Embryonic facial prominence (tissue), 1 donor: ENCODE data around the gene XRCC5.
"Not testable (repeated sequence)": the region's sequence is repeated elsewhere in the genome, so short reads cannot be mapped to it uniquely, and the experiment has no call there.

Source experiments
- DNase-seq: peaks from one replicate; pipeline ENCODE4 v3.0.0-alpha.2; 2016; ENCODE audit errors: extremely low spot score

XRCC5 gene

DNA sequence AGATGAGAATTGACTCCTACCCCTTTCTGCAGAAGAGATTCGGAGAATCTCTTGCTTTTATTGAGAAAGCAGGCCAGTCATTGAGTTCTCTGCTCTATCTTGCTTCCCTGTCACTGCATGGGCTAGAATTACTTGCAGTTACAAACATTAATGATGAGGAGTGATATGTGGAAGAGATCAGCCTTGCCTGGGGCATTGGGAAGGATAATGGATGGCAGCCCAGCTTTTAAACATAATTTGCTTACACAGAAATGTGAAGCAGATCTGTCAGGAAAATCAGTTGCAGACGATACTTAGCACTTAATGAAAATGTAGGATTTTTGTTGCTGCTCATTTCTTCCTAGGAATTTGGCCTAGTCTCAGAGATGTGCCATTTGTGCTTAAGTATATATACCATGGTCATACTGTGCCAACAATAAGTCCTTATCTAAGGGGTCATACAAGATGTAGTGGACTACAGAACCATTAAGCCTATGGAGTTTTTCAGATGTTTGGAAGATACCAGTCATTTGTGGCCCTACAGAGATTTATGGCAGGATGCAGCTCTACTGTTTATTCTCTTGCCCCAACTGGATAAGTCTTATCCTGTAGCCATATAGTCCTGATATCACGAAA, 92.7 kb downstream of the XRCC5 start:
- DNase-seq = no peak

DNA sequence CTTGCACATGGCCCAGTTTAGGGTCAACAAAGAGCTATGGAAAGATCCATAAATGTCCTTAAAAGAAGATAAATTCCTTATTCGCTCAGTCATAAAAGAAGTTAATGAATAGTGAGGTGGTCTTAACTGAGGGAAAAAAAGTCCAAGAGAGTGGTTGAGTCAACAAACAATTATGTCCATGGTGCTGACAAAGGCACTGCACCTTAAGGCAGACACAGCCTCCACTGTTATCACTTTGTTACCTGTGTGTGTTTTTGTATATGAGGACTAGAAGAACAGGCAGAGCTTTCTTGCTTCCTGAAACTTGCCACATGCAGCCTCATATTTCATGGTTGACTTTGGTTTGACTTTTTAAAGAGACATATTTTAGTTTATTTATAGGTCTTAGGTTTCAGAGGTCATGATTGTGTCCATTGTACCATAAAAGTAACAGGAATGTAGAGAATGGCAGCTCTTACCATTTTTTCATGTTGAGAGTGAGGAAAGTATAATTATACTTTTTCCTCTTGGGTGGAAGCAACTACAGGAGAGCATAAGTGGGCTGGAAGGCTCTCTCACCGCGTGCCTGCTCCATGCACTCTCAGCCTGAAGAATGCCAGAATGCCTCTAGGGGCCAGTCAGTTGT, 93.6 kb downstream of the XRCC5 start:
- no peak for DNase-seq

DNA sequence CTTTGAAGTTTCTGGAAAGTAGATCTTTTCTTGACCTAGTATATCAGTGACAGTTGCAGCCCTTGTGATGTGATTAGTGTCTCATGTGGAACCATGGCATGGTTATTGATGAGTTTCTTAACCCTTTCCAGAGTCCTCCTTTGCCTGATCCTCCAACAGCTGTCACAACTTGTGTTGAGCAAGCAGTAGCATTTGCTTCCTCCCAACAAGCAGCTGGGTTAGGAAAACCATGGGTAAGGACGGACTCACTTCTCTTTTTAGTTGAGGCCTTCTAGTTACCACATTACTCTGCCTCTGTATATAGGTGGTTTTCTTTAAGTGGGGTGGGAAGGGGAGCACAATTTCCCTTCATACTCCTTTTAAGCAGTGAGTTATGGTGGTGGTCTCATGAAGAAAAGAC, 96.3 kb downstream of the XRCC5 start:
- no peak for DNase-seq

DNA sequence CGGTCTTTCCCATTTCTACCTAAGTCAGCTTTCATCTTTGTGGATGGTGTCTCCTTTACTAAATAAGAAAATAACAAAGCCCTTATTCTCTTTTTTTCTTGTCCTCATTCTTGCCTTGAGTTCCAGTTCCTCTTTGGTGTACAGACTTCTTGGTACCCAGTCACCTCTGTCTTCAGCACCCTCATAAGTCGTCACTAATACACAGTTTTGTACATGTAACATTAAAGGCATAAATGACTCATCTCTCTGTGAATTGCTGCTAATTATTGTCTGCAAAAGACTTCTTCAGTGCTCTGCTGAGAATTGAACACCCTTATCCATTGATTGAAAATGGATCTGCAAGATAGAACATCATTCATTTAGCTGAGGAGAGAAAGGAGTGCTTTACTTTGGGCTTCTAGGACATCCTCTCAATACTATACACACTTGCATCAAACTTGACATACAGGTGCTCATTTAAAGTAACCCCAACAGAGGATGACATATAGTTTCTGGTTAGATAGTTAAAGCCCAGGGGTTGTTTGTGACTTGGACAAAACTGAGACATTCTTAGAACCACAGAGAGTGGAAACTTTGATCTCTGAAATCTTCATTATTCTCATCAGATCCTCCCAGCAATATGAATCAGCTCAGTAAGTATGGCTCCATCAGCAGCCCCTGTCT, 97.0 kb downstream of the XRCC5 start:
- no peak for DNase-seq

DNA sequence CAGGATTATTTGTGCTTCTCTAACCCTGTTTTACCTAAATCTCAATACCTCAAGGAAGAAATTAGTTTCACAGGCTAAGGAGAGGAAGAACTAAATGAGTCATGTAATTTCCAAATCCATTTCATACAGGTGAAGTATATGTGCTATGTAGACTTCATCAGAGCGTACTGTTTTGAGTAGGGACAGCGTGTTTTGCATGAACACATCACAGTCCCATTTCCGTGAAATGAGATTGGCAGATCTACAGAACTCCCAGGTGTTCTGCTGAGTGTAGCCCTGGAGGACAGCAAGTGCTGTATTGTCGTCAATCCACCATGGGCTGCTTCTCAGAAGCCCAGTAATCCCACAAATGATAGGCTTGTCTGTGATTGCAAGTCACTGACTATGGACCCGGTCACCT, 97.7 kb downstream of the XRCC5 start:
- no peak for DNase-seq

DNA sequence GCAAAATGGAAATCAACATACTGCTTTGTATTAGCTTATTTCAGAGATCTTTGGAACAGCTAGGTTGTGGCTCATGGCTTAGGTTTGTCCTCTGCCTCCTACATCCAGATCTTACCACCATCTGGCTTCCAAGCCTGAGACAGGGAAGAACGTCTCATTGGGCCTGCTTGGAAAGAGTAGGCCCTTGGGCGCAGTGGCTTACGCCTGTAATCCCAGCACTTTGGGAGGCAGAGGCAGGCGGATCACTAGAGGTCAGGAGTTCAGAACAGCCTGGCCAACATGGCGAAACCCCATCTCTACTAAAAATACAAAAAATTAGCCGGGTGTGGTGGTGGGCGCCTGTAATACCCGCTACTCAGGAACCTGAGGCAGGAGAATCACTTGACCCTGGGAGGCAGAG, 99.5 kb downstream of the XRCC5 start:
- not testable (repeated sequence) for DNase-seq

DNA sequence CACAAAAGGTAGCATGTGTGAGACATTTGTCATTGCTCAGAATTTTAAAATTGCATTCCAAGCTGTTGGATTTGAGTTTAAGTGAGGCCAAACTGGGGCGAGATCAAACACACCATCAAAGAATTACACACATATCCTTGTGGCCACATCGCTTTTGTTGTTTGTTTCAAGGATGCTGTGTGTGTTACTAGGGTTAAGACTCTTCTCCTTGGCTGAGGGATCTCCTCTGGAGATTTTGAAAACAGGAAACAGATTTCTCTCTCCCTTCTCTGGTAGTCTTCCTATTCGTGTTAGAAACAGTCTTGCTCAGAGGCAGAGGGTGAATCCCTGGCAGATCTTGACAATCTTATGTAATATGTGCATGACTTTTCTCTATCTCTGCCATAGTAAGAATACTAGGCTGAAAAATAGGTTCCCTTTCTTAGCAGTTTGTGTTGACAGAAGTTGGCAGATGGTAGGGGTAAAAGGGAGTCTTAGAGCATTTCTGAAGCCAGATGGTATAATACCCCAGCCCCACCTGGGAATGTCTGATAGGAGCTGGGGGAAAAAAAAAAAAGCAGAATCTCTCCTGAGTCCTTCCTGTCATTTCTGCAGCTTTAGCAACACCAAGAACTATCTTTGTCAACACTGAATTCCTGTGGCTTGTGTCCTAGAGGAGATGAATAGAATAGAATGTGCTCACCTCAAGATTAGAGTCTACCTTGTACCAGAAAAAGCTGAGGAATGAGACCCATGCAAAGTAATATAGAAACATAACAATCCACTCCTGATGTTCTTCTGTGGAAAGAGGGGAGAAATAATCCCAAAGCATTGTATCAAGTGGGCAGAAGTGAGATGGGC, 101.8 kb downstream of the XRCC5 start:
- no peak for DNase-seq

DNA sequence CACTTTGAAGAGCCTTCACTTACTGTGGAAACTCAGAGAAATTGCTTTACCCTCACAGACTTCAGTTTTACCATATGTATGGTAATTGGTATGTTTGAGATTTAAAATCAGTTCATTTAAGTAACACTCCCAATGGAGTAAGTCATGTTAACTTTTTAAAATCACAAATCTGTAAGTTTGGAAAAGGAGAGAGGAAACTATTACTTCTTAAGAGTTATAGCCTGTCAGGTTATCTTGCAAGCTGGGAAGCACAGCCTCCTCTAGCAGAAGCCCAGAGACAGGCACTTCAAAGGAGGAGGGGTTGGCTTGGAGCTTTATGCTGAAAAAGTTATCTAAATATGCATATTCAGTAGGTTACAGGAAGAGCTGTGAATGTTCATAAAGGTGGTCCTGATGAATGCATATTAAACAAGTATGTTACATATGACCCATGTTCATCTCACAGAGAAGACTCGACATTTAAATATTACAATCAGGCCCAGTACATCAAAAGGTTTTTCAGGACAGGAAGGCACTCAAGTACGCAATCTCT, 102.5 kb downstream of the XRCC5 start:
- DNase-seq = no peak

DNA sequence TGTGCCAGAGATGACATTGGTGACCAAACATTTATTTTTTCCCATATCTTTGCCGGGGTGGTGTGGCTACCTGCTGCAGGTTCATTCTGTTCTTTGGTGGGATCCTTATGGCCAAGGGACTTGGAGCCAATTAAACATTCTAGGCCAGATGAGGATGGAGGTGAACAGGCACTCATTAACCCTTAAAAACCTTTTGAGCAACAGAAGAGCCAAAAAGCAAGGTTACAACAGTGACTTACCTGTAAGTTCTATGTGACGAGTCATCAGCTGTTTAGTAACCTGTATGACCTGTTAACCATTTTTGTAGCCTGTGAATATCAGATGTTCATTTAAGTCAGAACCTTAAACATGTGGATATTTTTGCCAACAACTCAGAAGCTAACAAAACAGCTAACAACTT, 105.6 kb downstream of the XRCC5 start:
- no peak for DNase-seq

DNA sequence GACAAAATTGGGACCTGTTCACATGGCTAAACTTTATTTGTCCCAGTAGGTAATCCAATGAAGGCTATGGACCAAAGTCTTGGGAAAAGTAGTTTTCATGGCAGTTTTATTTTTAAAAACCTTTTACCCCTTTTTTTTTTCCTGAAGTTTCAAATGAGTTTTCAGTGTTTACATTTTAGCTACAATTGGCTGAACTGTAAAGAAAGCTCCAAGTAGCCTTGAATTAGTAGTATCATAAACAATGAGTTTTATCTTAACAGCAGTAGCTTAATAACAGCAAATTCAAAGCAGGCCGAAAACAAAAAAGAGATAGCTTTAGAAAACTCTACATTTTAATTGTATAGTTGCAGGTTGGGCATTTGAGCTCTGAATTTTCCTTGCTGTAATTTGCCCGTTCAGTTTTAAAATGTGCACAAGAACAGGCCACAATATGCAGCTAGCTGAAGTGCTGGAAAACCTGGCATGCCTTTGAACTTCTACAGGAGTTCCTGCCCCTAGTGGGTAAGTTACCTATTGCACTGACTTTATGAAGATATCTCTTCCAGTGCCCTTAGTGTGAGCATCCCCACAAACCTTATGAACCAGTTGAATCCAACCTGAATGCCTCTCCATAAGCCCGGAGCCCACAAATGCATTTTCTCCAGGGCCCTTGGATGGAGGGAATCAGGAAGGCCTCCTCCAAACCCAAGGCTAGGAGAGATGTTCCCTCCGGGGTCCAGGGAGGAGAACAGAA, 106.7 kb downstream of the XRCC5 start:
- DNase-seq = no peak

DNA sequence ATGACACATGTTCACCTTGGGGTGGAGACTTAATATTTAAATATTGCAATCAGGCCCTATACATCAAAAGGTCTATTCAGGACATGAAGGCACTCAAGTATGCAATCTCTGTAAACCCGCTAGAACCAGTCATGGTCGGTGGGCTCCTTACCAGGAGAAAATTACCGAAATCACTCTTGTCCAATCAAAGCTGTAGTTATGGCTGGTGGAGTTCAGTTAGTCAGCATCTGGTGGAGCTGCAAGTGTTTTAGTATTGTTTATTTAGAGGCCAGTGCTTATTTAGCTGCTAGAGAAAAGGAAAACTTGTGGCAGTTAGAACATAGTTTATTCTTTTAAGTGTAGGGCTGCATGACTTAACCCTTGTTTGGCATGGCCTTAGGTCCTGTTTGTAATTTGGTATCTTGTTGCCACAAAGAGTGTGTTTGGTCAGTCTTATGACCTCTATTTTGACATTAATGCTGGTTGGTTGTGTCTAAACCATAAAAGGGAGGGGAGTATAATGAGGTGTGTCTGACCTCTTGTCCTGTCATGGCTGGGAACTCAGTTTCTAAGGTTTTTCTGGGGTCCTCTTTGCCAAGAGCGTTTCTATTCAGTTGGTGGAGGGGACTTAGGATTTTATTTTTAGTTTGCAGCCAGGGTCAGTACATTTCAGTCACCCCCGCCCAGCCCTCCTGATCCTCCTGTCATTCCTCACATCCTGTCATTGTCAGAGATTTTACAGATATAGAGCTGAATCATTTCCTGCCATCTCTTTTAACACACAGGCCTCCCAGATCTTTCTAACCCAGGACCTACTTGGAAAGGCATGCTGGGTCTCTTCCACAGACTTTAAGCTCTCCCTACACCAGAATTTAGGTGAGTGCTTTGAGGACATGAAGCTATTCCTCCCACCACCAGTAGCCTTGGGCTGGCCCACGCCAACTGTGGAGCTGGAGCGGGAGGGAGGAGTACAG, 108.1 kb downstream of the XRCC5 start:
- no peak for DNase-seq

DNA sequence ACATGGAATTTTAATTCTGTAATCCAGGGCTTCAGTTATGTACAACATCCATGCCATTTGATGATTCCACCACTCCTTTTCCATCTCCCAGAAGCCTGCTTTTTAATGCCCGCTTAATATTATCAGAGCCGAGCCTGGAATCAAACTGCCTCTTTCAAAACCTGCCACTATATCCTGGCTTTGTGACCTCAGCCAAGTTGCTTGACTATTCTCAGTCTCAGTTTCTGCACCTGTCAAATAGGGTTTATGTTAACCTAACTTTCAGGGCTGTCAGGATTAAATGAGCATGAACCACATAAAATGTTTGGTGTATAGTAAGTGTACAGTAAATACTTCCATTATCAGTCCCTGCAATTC, 108.7 kb downstream of the XRCC5 start:
- DNase-seq = no peak

DNA sequence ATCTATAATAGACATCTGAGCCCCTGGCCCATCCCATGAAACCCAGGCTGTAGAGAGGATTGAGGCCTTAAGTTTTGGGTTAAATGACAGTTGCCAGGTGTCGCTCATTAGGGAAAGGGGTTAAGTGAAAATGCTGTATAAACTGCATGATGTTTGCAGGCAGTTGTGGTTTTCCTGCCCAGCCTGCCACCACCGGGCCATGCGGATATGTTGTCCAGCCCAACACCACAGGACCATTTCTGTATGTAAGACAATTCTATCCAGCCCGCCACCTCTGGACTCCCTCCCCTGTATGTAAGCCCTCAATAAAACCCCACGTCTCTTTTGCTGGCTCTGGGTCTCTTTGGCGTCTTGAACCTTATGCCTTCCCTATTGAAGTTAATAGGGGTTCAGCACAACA, 110.7 kb downstream of the XRCC5 start:
- no peak for DNase-seq

DNA sequence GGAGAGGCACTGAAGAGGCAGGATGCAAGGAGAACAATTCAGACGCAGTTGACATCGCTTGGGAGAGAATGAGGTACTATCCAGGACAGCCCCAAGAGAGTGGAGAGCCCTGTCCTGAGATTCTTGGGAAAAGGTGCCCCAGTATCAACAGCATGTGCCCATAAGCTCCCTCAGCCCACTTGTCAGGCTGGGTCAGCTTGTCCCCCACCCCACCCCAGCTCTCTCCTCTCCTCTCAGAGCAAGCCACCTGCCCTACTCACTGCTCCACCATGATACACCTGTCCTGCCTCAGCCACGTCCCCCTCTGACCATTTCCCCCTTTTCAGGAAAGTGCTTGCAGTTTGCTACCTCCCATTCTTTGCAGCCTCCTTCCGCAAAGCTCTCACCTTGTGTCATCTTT, 111.8 kb downstream of the XRCC5 start:
- DNase-seq = no peak

DNA sequence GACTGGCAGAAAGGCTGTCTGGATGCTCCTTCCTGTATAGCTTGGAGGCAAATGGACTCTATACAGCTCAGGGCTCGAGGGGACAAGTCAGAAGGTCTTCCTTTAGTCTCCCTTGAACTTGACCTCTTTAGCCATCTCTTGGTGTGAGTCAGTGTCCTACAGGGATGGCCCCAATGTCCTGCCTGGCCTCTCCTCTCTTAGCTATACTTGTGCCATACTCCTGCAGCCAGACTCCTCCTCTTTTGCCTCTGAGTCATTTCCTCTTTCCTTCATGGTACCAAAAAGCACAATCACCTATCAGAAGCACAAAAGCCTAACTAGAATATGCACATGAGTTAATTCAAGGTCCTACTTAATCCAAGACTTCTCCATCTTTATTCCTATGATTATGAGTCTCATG, 112.7 kb downstream of the XRCC5 start:
- no peak for DNase-seq

DNA sequence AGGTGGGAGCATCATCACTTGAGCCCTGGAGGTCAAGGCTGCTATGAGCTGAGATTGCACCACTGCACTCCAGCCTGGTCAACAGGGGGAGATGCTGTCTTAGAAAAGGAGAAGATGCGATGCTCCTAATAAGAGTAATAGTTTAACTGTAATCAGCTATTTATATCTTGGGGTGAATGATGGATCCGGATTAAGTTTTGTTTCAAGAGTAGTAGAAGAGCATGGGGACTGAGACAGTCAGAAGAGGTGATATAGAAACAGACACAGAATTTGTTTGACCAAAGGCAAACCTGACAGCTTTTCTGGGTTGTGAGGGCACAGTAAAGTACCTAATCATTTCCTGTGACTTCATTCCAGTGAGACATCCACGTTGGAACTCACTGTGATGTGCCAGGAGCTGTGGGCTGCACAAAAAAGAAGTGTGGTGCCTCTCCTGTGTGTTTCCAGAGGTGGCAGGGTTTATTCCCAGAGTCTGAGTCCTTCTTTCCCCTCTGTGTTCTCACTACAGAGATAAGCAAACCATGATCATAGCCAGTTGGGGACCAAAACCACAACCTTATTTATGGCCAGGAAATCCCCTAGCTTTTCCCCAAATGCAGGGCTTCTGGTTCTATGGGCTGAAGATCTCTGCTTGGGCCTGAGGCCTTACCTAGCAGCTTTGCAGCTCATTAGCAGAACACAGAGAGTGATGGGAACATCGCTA, 113.7 kb downstream of the XRCC5 start:
- DNase-seq = no peak

DNA sequence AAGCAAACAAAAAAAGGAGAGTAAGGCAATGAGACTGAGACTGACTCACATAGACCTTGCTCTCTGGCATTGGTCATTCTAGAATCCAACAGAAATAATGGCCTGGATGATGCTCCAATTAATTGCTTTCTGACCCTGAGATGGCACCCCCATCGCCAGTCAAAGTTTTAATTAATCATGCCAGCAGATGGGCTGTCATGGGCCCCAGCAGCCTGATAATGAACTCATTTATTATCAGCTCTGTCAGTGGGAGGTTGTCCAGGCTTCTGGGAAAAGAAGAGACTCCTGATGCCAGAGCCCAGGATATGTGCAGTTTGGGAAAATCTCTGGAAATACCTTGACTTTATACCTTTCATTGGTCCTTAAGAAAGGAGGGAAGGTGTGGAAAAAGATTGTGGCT, 115.2 kb downstream of the XRCC5 start:
- no peak for DNase-seq

DNA sequence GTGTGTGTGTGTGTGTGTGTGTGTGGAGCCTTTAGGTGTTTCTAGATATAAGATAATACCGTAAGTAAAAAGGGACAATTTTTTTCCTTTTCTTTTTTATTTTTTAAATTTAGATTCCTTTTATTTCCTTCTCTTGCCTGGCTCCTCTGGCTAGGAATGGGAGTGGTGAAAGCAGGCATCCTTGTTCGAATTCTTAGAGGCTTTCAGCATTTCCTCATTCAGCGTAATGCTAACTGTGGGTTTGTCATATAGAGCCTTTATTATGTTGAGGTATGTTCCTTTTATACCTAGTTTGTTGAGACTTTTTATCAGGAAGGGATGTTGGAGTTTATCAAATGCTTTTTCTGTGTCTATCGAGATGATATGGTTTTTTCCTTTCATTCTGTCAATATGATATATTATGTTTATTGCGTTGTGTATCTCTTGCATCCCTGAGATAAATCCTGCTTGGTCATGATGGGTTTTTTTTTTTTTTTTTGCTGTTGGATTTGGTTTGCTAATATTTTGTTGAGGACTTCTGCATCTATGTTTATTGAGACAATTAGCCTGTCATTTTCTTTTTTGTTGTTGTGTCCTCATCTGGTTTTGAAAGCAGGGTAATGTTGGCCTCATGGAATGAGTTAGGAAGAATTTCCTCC, 120.2 kb downstream of the XRCC5 start:
- DNase-seq = no peak

DNA sequence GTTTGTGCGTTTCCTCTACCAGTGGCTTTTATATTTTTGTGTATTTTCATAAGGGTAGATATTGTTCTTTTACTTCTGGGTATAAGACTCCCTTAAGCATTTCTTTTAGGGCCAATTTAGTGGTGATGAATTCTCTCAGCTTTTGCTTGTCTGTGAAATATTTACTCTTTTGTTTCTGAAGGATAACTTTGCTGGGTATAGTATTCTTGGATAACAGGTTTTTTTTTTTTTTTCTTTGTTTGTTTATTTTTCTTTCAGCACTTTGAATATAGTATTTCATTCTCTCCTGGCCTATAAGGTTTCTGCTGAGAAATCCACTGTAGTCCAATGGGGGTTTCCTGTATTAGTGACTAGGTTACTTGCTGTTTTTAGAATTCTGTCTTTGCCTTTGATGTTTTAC, 122.7 kb downstream of the XRCC5 start:
- no peak for DNase-seq
